H9 (cell line): Measurements from ENCODE around the gene CLDN18. TPM values are rescaled to one million over a fixed set of nuclear protein-coding genes. Genes with fewer than 3 reads are reported as not detected.

ENCODE experiments used
- DNase-seq: peaks from one replicate; pipeline ENCODE4 v3.0.0-alpha.2; 2017
- H2AFZ ChIP-seq: one replicate; pipeline ENCODE4 v1.6.1; 2013; ENCODE audit warnings: mild to moderate bottlenecking, low read length, control low read depth, moderate library complexity
- H2AK5ac ChIP-seq: 2 replicates; pipeline ENCODE4 v1.6.1; 2013; ENCODE audit warnings: low read length, control low read depth, mixed read lengths; ENCODE audit not compliant: insufficient read length
- H2BK120ac ChIP-seq: one replicate; pipeline ENCODE4 v1.6.1; 2013; ENCODE audit warnings: low read depth, mild to moderate bottlenecking, low read length, control low read depth, inconsistent platforms; ENCODE audit not compliant: poor library complexity, severe bottlenecking
- H2BK12ac ChIP-seq: 2 replicates; pipeline ENCODE4 v1.6.1; 2013; ENCODE audit warnings: low read length, control low read depth, mixed read lengths, low read depth; ENCODE audit not compliant: insufficient read length
- H2BK15ac ChIP-seq: 2 replicates; pipeline ENCODE4 v1.6.1; 2013; ENCODE audit warnings: low read depth, low read length, control low read depth
- H2BK20ac ChIP-seq: one replicate; pipeline ENCODE4 v1.6.1; 2013; ENCODE audit warnings: low read depth, mild to moderate bottlenecking, low read length, control low read depth, inconsistent platforms; ENCODE audit not compliant: poor library complexity, severe bottlenecking
- H2BK5ac ChIP-seq: 2 replicates; pipeline ENCODE4 v1.6.1; 2013; ENCODE audit warnings: low read length, control low read depth, mixed read lengths; ENCODE audit not compliant: insufficient read length
- H3K14ac ChIP-seq: 2 replicates; pipeline ENCODE4 v1.6.1; 2013; ENCODE audit warnings: low read length, control low read depth; ENCODE audit not compliant: insufficient read depth
- H3K18ac ChIP-seq: 2 replicates; pipeline ENCODE4 v1.6.1; 2013; ENCODE audit warnings: low read depth, mild to moderate bottlenecking, mixed read lengths, low read length, control low read depth; ENCODE audit not compliant: insufficient read length
- H3K23ac ChIP-seq: 2 replicates; pipeline ENCODE4 v1.6.1; 2013; ENCODE audit warnings: low read length, control low read depth, mixed read lengths, low read depth; ENCODE audit not compliant: insufficient read length
- H3K23me2 ChIP-seq: 2 replicates; pipeline ENCODE4 v1.6.1; 2013; ENCODE audit warnings: low read depth, mild to moderate bottlenecking, mixed read lengths, low read length, control low read depth; ENCODE audit not compliant: insufficient read length, poor library complexity, severe bottlenecking
- H3K27ac ChIP-seq: 2 replicates; pipeline ENCODE4 v1.5.1; 2013; ENCODE audit warnings: low read length, control low read depth, mixed read lengths, low read depth; ENCODE audit not compliant: insufficient read length
- H3K27me3 ChIP-seq: 2 replicates; pipeline ENCODE4 v1.6.1; 2013; ENCODE audit warnings: low read length, control low read depth, inconsistent platforms; ENCODE audit not compliant: insufficient read depth
- H3K4ac ChIP-seq: 2 replicates; pipeline ENCODE4 v1.6.1; 2013; ENCODE audit warnings: low read depth, mild to moderate bottlenecking, control low read depth, inconsistent platforms, low read length, moderate library complexity
- H3K4me1 ChIP-seq: 2 replicates; pipeline ENCODE4 v1.6.1; 2013; ENCODE audit warnings: low read length, control low read depth, inconsistent platforms; ENCODE audit not compliant: insufficient read depth
- H3K4me2 ChIP-seq: 2 replicates; pipeline ENCODE4 v1.6.1; 2013; ENCODE audit warnings: low read length, control low read depth, mixed read lengths; ENCODE audit not compliant: insufficient read length, insufficient read depth
- H3K56ac ChIP-seq: 2 replicates; pipeline ENCODE4 v1.6.1; 2013; ENCODE audit warnings: low read depth, mild to moderate bottlenecking, mixed read lengths, low read length, control low read depth; ENCODE audit not compliant: insufficient read length
- H3K79me1 ChIP-seq: 2 replicates; pipeline ENCODE4 v1.6.1; 2013; ENCODE audit warnings: low read depth, mild to moderate bottlenecking, moderate library complexity, low read length, control low read depth, inconsistent platforms; ENCODE audit not compliant: insufficient read depth, poor library complexity, severe bottlenecking
- H3K79me2 ChIP-seq: 2 replicates; pipeline ENCODE4 v1.6.1; 2013; ENCODE audit warnings: low read length, control low read depth, inconsistent platforms; ENCODE audit not compliant: insufficient read depth
- H3K9ac ChIP-seq: 2 replicates; pipeline ENCODE4 v1.6.1; 2013; ENCODE audit warnings: low read length, control low read depth, mixed read lengths; ENCODE audit not compliant: insufficient read length; ENCODE audit errors: extremely low read depth
- H3K9me3 ChIP-seq: one replicate; pipeline ENCODE4 v1.6.1; 2013; ENCODE audit warnings: low read depth, low read length, inconsistent platforms; ENCODE audit not compliant: control insufficient read depth
- H3T11ph ChIP-seq: one replicate; pipeline ENCODE4 v1.6.1; 2013; ENCODE audit warnings: mild to moderate bottlenecking, low read length, control low read depth, inconsistent platforms
- H4K20me1 ChIP-seq: one replicate; pipeline ENCODE4 v1.6.1; 2013; ENCODE audit not compliant: control insufficient read depth, insufficient read length, insufficient read depth
- H4K5ac ChIP-seq: 2 replicates; pipeline ENCODE4 v1.6.1; 2013; ENCODE audit warnings: low read depth, mild to moderate bottlenecking, mixed read lengths, low read length, control low read depth; ENCODE audit not compliant: insufficient read length
- H4K8ac ChIP-seq: replicated peaks from 2 replicates; pipeline ENCODE4 v1.6.1; 2013; ENCODE audit warnings: low read length, control low read depth, mixed read lengths, low read depth; ENCODE audit not compliant: insufficient read length
- H4K91ac ChIP-seq: 2 replicates; pipeline ENCODE4 v1.6.1; 2013; ENCODE audit warnings: low read depth, mild to moderate bottlenecking, moderate library complexity, mixed read lengths, low read length, control low read depth; ENCODE audit not compliant: insufficient read length
- H3K27ac Mint-ChIP-seq, 3 experiments: 2 replicates in 2 of 3; 3 replicates in 1 of 3; pipeline ENCODE4 v1.8.0; 2020 to 2021; ENCODE audit warnings: mixed read lengths in 3 of 3, mild to moderate bottlenecking in 1 of 3, moderate library complexity in 1 of 3
- H3K27me3 Mint-ChIP-seq: 2 replicates; pipeline ENCODE4 v1.8.0; 2021; ENCODE audit warnings: low read depth, mild to moderate bottlenecking, moderate library complexity, mixed read lengths
- H3K36me3 Mint-ChIP-seq, 3 experiments: 2 replicates in 2 of 3; 3 replicates in 1 of 3; pipeline ENCODE4 v1.8.0; 2020 to 2021; ENCODE audit warnings: low read depth in 3 of 3, mixed read lengths in 3 of 3; ENCODE audit not compliant: insufficient read depth in 1 of 3
- H3K4me1 Mint-ChIP-seq, 2 experiments: 2 replicates each; pipeline ENCODE4 v1.8.0; 2020; ENCODE audit warnings: mixed read lengths in 2 of 2
- H3K4me3 Mint-ChIP-seq, 2 experiments: 2 replicates in 1 of 2; 3 replicates in 1 of 2; pipeline ENCODE4 v1.8.0; 2020 to 2021; ENCODE audit warnings: mild to moderate bottlenecking in 2 of 2, mixed read lengths in 2 of 2, moderate library complexity in 1 of 2
- H3K9me3 Mint-ChIP-seq, 2 experiments: 2 replicates in 1 of 2; 3 replicates in 1 of 2; pipeline ENCODE4 v1.8.0; 2020; ENCODE audit warnings: mild to moderate bottlenecking in 2 of 2, mixed read lengths in 2 of 2, moderate library complexity in 1 of 2
- WGBS: extraction: QIAGEN DNeasy Blood & Tissue Kit; methylation state at CpG from one replicate; pipeline ENCODE4 v1.1.7; 2013; ENCODE audit warnings: missing lambda C conversion rate, low lambda C conversion rate, mixed read lengths; ENCODE audit not compliant: insufficient read length; ENCODE audit errors: extremely low coverage; 5-methylcytosine and 5-hydroxymethylcytosine counted together
- total RNA-seq: library from RNA; stranded (reverse); gene quantifications from 2 replicates; pipeline ENCODE4 v1.2.1, GENCODE V29; 2021
- TF ChIP-seq, protein P1 (sequence below): fragments of 200-600 bp; sonication (generic); conservative IDR thresholded peaks from 3 replicates; pipeline ENCODE4 v1.8.0; 2021; ENCODE audit warnings: antibody characterized with exemption, mild to moderate bottlenecking

Gene CLDN18
- total RNA-seq, 1 experiment from 2014 or later = not detected

DNA sequence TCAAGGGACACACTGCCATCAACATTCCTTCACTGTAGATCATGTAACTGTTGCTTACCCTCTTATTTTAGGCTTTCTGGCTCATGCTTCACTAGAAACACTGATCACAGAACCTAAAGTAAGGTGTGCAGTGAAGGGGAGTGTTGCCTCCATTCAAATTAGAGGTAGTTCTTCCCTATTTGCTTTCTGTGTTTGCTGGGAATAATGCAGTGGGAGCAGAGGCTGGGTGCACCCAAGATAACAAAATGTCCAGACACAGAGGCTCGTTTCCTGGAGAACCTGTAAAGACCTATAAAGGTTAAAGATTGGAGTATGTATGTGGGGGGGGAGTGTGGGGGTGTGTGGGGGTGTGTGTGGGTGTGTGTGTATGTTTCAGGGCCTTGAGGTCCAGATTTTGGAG lies 2.1 kb upstream of the CLDN18 start:
- Histone ChIP-seq H3K4me1 (no peaks in the 10 kb centered on the region), H3K9ac (no peak overlapping the region)
- H3K9me3 Mint-ChIP-seq = no peaks in the 10 kb centered on the region

More for the DNA sequence above, 2.1 kb upstream of the CLDN18 start:
- Histone ChIP-seq H2BK20ac (no peak overlapping the region), H3K79me2 (no peaks in the 10 kb centered on the region), H3K9me3 (no peaks in the 10 kb centered on the region), H2BK5ac (no peak overlapping the region), H3K79me1 (no peaks in the 10 kb centered on the region), H4K91ac (no peak overlapping the region), H3K56ac (no peak overlapping the region), H3K18ac (no peak overlapping the region), H2BK12ac (no peak overlapping the region), H3K27ac (no peak overlapping the region), H3K4me2 (no peak overlapping the region), H2AK5ac (no peak overlapping the region), H2AFZ (no peak overlapping the region), H3K23ac (no peak overlapping the region), H3K23me2 (no peaks in the 10 kb centered on the region), H2BK15ac (no peak overlapping the region), H3K4ac (no peak overlapping the region), H3K14ac (no peak overlapping the region), H3K27me3 (no peaks in the 10 kb centered on the region), H4K8ac (no peak overlapping the region), H2BK120ac (no peak overlapping the region), H3T11ph (no peak overlapping the region), H4K5ac (no peak overlapping the region), H4K20me1 (no peaks in the 10 kb centered on the region)
- no peaks in the 10 kb centered on the region for H3K36me3 Mint-ChIP-seq
- H3K27me3 Mint-ChIP-seq = no peaks in the 10 kb centered on the region; the same call in 1 of the 2 replicates
- H3K27ac Mint-ChIP-seq = no peak overlapping the region
- no CpG with 5 or more reads among the region's 1 CpG for WGBS
- no peak for DNase-seq
- no peaks in the 10 kb centered on the region for H3K4me1 Mint-ChIP-seq
- H3K4me3 Mint-ChIP-seq = no peak overlapping the region
- TF ChIP-seq, protein P1, sequence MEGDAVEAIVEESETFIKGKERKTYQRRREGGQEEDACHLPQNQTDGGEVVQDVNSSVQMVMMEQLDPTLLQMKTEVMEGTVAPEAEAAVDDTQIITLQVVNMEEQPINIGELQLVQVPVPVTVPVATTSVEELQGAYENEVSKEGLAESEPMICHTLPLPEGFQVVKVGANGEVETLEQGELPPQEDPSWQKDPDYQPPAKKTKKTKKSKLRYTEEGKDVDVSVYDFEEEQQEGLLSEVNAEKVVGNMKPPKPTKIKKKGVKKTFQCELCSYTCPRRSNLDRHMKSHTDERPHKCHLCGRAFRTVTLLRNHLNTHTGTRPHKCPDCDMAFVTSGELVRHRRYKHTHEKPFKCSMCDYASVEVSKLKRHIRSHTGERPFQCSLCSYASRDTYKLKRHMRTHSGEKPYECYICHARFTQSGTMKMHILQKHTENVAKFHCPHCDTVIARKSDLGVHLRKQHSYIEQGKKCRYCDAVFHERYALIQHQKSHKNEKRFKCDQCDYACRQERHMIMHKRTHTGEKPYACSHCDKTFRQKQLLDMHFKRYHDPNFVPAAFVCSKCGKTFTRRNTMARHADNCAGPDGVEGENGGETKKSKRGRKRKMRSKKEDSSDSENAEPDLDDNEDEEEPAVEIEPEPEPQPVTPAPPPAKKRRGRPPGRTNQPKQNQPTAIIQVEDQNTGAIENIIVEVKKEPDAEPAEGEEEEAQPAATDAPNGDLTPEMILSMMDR = no peak
